ENCODE data around the gene RGS7BP. TPM values are rescaled to one million over a fixed set of nuclear protein-coding genes. Genes with fewer than 3 reads are reported as not detected.

RGS7BP gene
- total and polyA plus RNA-seq, 10 of the 15 experiments (the other 5 are each of a cell fraction or from before 2014, with no cell fraction given), result not detected

- no peaks in the 10 kb centered on the region for H3K27me3 ChIP-seq (replicated peaks in 1 of 2; ENCODE audit: control insufficient read depth in 2 of 2, insufficient read depth in 2 of 2, low read length in 1 of 2)
- TF ChIP-seq TBL1XR1 (IDR thresholded peaks at IDR 0.05; ENCODE audit: low read depth, low read length), result no peak
- no peak for TF ChIP-seq MAX (IDR thresholded peaks at IDR 0.05; ENCODE audit: low read depth, low read length)
- no peak for TF ChIP-seq CREM (IDR thresholded peaks at IDR 0.05; ENCODE audit: low read depth)
- TF ChIP-seq TAF1 (IDR thresholded peaks at IDR 0.05; ENCODE audit: borderline replicate concordance, low read depth, low read length), result no peak
- no peak for TF ChIP-seq GABPA (IDR thresholded peaks at IDR 0.05; ENCODE audit: low read depth)
- no peak for TF ChIP-seq ZNF24 (IDR thresholded peaks at IDR 0.05)
- no peak for TF ChIP-seq NBN (IDR thresholded peaks at IDR 0.05)
- no peak for TF ChIP-seq USF1 (IDR thresholded peaks at IDR 0.05; ENCODE audit: borderline replicate concordance, extremely low read length, insufficient read depth, low read depth, low read length)
- no peak for TF ChIP-seq ETV6 (conservative IDR thresholded peaks at IDR 0.05 in 1 of 2, IDR thresholded peaks at IDR 0.05 in 1 of 2; ENCODE audit: borderline replicate concordance in 1 of 2, low read depth in 1 of 2)
- no peak for TF ChIP-seq CBX5 (IDR thresholded peaks at IDR 0.05; ENCODE audit: low read depth)
- no peak for TF ChIP-seq SRF (IDR thresholded peaks at IDR 0.05; ENCODE audit: low read depth in 2 of 2, low read length in 2 of 2)
- intact Hi-C loops (cut with micrococcal nuclease; ENCODE audit: unreplicated experiment) (no loop called here), in situ Hi-C loops (cut with MboI) (no loop called here)
- ChIA-PET CTCF (interaction anchor here (1.2 to 1.8 kb wide), 2 partner anchors 9 to 140 kb away, joined by 4 to 5 read pairs; no protein-coding TSS in a partner anchor), POLR2A (no interaction called here), RAD21 (ENCODE audit: unreplicated experiment) (no interaction called here), SMC1A (ENCODE audit: uncharacterized antibody, unreplicated experiment) (interaction anchor here (0.6 kb wide), 1 partner anchor 416 kb away, joined by 4 read pairs; no protein-coding TSS in a partner anchor)
- DNase-seq (ENCODE audit: low read depth, low spot score) (no peak), FAIRE-seq (no peak), ATAC-seq (no peak)
- H3K4me3 ChIP-seq, result no peak overlapping the region
- H3K79me2 ChIP-seq (ENCODE audit: control insufficient read depth, insufficient read depth, low read length), result no peaks in the 10 kb centered on the region
- no TSS peak for BruUV-seq (replicated peaks)
- H3K9ac ChIP-seq (ENCODE audit: control insufficient read depth, insufficient read depth, low read length), result no peak overlapping the region
- no peaks in the 10 kb centered on the region for H3K9me3 ChIP-seq (replicated peaks; ENCODE audit: control insufficient read depth, insufficient read depth, low read length)
- no peaks in the 10 kb centered on the region for H3K36me3 ChIP-seq (ENCODE audit: control insufficient read depth in 2 of 2, insufficient read depth in 2 of 2, low read length in 1 of 2)
- H2AFZ ChIP-seq (ENCODE audit: control insufficient read depth, low read depth, low read length), result no peak overlapping the region
- no peak overlapping the region for H3K27ac ChIP-seq (ENCODE audit: control insufficient read depth, insufficient read depth)
- no peaks in the 10 kb centered on the region for H4K20me1 ChIP-seq (ENCODE audit: control insufficient read depth, insufficient read depth)
- H3K4me1 ChIP-seq (ENCODE audit: control insufficient read depth, insufficient read depth, low read length), result no peaks in the 10 kb centered on the region
- no peak overlapping the region for H3K4me2 ChIP-seq (ENCODE audit: control insufficient read depth, insufficient read depth)
Measured at GRCh38 chr5:64644831-64645230, 139.0 kb downstream of the RGS7BP start.
